SK-N-SH treated with all-trans-retinoic acid at 6 μM for 48 hours (cell line): ENCODE data around the gene HIVEP3.

Experiments
- ATAC-seq: fragments of 200-7000 bp; cut with Tn5 transposase; 3 replicates; pipeline ENCODE4 v1.9.1; 2020; ENCODE audit warnings: mild to moderate bottlenecking, moderate library complexity
- ARNTL ChIP-seq: fragments of 450-650 bp; formaldehyde crosslinking; IDR thresholded peaks from 2 replicates; pipeline ENCODE4 v1.5.0; 2020; ENCODE audit warnings: low read depth, mild to moderate bottlenecking, moderate library complexity, borderline replicate concordance
- BACH2 ChIP-seq: fragments of 250-450 bp; sonication (Bioruptor Pico); IDR thresholded peaks from 2 replicates; pipeline ENCODE4 v1.9.0; 2021; ENCODE audit warnings: mild to moderate bottlenecking, borderline replicate concordance
- CREB5 ChIP-seq: fragments of 250-450 bp; sonication (Bioruptor Pico); IDR thresholded peaks from 2 replicates; pipeline ENCODE4 v1.5.1; 2020; ENCODE audit warnings: low read depth, mild to moderate bottlenecking, moderate library complexity
- CSDC2 ChIP-seq: fragments of 250-450 bp; sonication (Bioruptor Pico); IDR thresholded peaks from 2 replicates; pipeline ENCODE4 v1.5.0; 2020; ENCODE audit warnings: mild to moderate bottlenecking, moderate library complexity
- CSRNP3 ChIP-seq: fragments of 250-450 bp; sonication (Bioruptor Pico); IDR thresholded peaks from 2 replicates; pipeline ENCODE4 v1.5.1; 2021; ENCODE audit warnings: mild to moderate bottlenecking, moderate library complexity
- GLIS3 ChIP-seq: fragments of 250-450 bp; sonication (Bioruptor Pico); IDR thresholded peaks from 2 replicates; pipeline ENCODE4 v1.5.0; 2020; ENCODE audit warnings: mild to moderate bottlenecking, moderate library complexity
- ISL1 ChIP-seq: fragments of 250-450 bp; sonication (Bioruptor Pico); IDR thresholded peaks from 2 replicates; pipeline ENCODE4 v2.1.2; 2022; ENCODE audit warnings: mild to moderate bottlenecking, moderate library complexity
- OSR1 ChIP-seq: fragments of 250-450 bp; sonication (Bioruptor Pico); IDR thresholded peaks from 2 replicates; pipeline ENCODE4 v1.8.0; 2022; ENCODE audit warnings: moderate library complexity, mild to moderate bottlenecking, inconsistent platforms
- PATZ1 ChIP-seq: fragments of 250-450 bp; sonication (Bioruptor Pico); IDR thresholded peaks from 2 replicates; pipeline ENCODE4 v1.8.0; 2020; ENCODE audit warnings: mild to moderate bottlenecking, moderate library complexity, borderline replicate concordance
- POU6F1 ChIP-seq: fragments of 250-450 bp; sonication (Bioruptor Pico); IDR thresholded peaks from 2 replicates; pipeline ENCODE4 v1.8.0; 2021; ENCODE audit warnings: low read depth, mild to moderate bottlenecking, moderate library complexity, borderline replicate concordance
- SNAI2 ChIP-seq: fragments of 250-450 bp; sonication (Bioruptor Pico); IDR thresholded peaks from 2 replicates; pipeline ENCODE4 v1.5.0; 2020; ENCODE audit warnings: mild to moderate bottlenecking, moderate library complexity
- TCF4 ChIP-seq: fragments of 250-450 bp; sonication (Bioruptor Pico); IDR thresholded peaks from 2 replicates; pipeline ENCODE4 v1.8.0; 2021; ENCODE audit warnings: mild to moderate bottlenecking, moderate library complexity, borderline replicate concordance
- TOX ChIP-seq: fragments of 250-450 bp; sonication (Bioruptor Pico); IDR thresholded peaks from 2 replicates; pipeline ENCODE4 v1.8.0; 2021; ENCODE audit warnings: mild to moderate bottlenecking, moderate library complexity, borderline replicate concordance
- TSHZ2 ChIP-seq: fragments of 250-450 bp; sonication (Bioruptor Pico); IDR thresholded peaks from 2 replicates; pipeline ENCODE4 v1.5.0; 2020; ENCODE audit warnings: mild to moderate bottlenecking, moderate library complexity
- ZC3H10 ChIP-seq: fragments of 250-450 bp; sonication (Bioruptor Pico); IDR thresholded peaks from 2 replicates; pipeline ENCODE4 v1.5.1; 2021; ENCODE audit warnings: mild to moderate bottlenecking, moderate library complexity
- ZFP3 ChIP-seq: fragments of 250-450 bp; sonication (Bioruptor Pico); IDR thresholded peaks from 2 replicates; pipeline ENCODE4 v1.5.0; 2020; ENCODE audit warnings: mild to moderate bottlenecking, moderate library complexity
- ZNF565 ChIP-seq: fragments of 450-650 bp; formaldehyde crosslinking; conservative IDR thresholded peaks from 2 replicates; pipeline ENCODE4 v1.5.0; 2020; ENCODE audit warnings: low read depth, mild to moderate bottlenecking, moderate library complexity
- ZNF70 ChIP-seq: fragments of 450-650 bp; formaldehyde crosslinking; IDR thresholded peaks from 2 replicates; pipeline ENCODE4 v1.5.0; 2020; ENCODE audit warnings: mild to moderate bottlenecking, moderate library complexity
- ZNF8 ChIP-seq: fragments of 450-650 bp; formaldehyde crosslinking; IDR thresholded peaks from 2 replicates; pipeline ENCODE4 v1.5.0; 2020; ENCODE audit warnings: mild to moderate bottlenecking, moderate library complexity

Gene HIVEP3

GRCh38 chr1:41745022-41745421, 173.7 kb downstream of the HIVEP3 start:
- ATAC-seq, result no peak
- TF ChIP-seq ZNF70 (CRISPR knock-in tag) (no peak), ZC3H10 (no peak), ZNF565 (CRISPR knock-in tag) (no peak), OSR1 (CRISPR knock-in tag) (no peak), PATZ1 (no peak), ISL1 (CRISPR knock-in tag) (no peak), ARNTL (CRISPR knock-in tag) (no peak), CREB5 (CRISPR knock-in tag) (no peak)

- no peak for ATAC-seq
- TF ChIP-seq ZC3H10 (no peak), SNAI2 (CRISPR knock-in tag) (no peak), TOX (CRISPR knock-in tag) (no peak), CREB5 (CRISPR knock-in tag) (no peak), BACH2 (CRISPR knock-in tag) (no peak), POU6F1 (no peak), PATZ1 (no peak), CSRNP3 (no peak), GLIS3 (CRISPR knock-in tag) (no peak), ZNF8 (CRISPR knock-in tag) (no peak)
Observed at GRCh38 chr1:41743366-41743765, 175.4 kb downstream of the HIVEP3 start.

GRCh38 chr1:41742219-41742618, 176.5 kb downstream of the HIVEP3 start:
- TF ChIP-seq SNAI2 (CRISPR knock-in tag) (no peak), ZNF8 (CRISPR knock-in tag) (no peak), CREB5 (CRISPR knock-in tag) (no peak)
- ATAC-seq, result peak; percentile 82

GRCh38 chr1:41741244-41741643, 177.5 kb downstream of the HIVEP3 start:
- no peak for ATAC-seq
- TF ChIP-seq ZFP3 (CRISPR knock-in tag), result no peak
- TF ChIP-seq ISL1 (CRISPR knock-in tag), result no peak
- no peak for TF ChIP-seq PATZ1
- no peak for TF ChIP-seq BACH2 (CRISPR knock-in tag)
- TF ChIP-seq TOX (CRISPR knock-in tag), result no peak
- no peak for TF ChIP-seq ZNF70 (CRISPR knock-in tag)
- no peak for TF ChIP-seq TSHZ2 (CRISPR knock-in tag)
- TF ChIP-seq GLIS3 (CRISPR knock-in tag), result no peak
- no peak for TF ChIP-seq CSDC2 (CRISPR knock-in tag)
- TF ChIP-seq ZNF565 (CRISPR knock-in tag), result no peak
- TF ChIP-seq ARNTL (CRISPR knock-in tag), result no peak
- no peak for TF ChIP-seq TCF4
